IPS-18a (cell line): ENCODE results near the gene RPS2.
A peak's percentile ranks its signal among the peaks of the same experiment; 100 is the strongest.

ENCODE experiments used
- H3K27ac ChIP-seq: one replicate; pipeline ENCODE4 v1.5.1; 2013; ENCODE audit warnings: low read length
- H3K27me3 ChIP-seq: one replicate; pipeline ENCODE4 v1.6.1; 2013; ENCODE audit warnings: mild to moderate bottlenecking, low read length; ENCODE audit not compliant: control insufficient read depth, insufficient read depth
- H3K36me3 ChIP-seq: one replicate; pipeline ENCODE4 v1.6.1; 2013; ENCODE audit warnings: low read depth, low read length; ENCODE audit not compliant: control insufficient read depth
- H3K4me1 ChIP-seq: one replicate; pipeline ENCODE4 v1.6.1; 2013; ENCODE audit warnings: low read depth, low read length; ENCODE audit not compliant: control insufficient read depth
- H3K4me3 ChIP-seq: one replicate; pipeline ENCODE4 v1.5.1; 2013; ENCODE audit warnings: low read length
- H3K9ac ChIP-seq: one replicate; pipeline ENCODE4 v1.6.1; 2013; ENCODE audit warnings: mild to moderate bottlenecking, low read length, moderate library complexity
- H3K9me3 ChIP-seq: one replicate; pipeline ENCODE4 v1.6.1; 2013; ENCODE audit warnings: low read depth, low read length; ENCODE audit not compliant: control insufficient read depth

RPS2 gene

DNA sequence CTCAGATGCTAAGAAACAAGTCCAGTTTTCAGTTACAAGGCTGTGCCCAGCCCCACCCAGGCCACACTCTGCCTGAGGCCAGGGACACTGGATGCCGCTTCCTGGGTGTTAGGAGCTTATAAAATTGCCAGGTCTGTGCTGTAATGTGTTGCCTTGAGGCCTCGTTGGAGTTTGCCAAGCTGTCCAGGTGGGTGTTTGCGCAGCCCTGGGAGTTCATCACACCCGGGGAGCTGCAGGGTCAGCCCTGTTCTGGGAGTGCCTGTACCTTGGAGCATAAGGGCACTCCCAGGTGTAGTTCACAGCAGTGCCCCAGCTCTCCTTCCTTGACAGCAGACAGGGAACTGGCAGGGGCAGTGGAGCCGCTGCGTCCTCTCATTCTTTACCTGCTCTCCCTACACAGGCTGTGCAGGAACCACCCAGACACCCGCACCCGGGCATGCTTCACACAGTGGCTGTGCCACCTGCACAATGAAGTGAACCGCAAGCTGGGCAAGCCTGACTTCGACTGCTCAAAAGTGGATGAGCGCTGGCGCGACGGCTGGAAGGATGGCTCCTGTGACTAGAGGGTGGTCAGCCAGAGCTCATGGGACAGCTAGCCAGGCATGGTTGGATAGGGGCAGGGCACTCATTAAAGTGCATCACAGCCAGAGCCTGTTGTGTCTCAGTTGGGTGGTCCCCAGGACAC, 21.0 kb upstream of the RPS2 start:
- Histone ChIP-seq H3K9me3 (no peaks in the 10 kb centered on the region), H3K36me3 (peaks cover 9% of the 10 kb centered on the region), H3K27ac (no peak overlapping the region), H3K4me1 (peaks cover 5% of the 10 kb centered on the region), H3K4me3 (peak overlapping the region; percentile 86), H3K27me3 (peaks cover 44% of the 10 kb centered on the region), H3K9ac (no peak overlapping the region)

DNA sequence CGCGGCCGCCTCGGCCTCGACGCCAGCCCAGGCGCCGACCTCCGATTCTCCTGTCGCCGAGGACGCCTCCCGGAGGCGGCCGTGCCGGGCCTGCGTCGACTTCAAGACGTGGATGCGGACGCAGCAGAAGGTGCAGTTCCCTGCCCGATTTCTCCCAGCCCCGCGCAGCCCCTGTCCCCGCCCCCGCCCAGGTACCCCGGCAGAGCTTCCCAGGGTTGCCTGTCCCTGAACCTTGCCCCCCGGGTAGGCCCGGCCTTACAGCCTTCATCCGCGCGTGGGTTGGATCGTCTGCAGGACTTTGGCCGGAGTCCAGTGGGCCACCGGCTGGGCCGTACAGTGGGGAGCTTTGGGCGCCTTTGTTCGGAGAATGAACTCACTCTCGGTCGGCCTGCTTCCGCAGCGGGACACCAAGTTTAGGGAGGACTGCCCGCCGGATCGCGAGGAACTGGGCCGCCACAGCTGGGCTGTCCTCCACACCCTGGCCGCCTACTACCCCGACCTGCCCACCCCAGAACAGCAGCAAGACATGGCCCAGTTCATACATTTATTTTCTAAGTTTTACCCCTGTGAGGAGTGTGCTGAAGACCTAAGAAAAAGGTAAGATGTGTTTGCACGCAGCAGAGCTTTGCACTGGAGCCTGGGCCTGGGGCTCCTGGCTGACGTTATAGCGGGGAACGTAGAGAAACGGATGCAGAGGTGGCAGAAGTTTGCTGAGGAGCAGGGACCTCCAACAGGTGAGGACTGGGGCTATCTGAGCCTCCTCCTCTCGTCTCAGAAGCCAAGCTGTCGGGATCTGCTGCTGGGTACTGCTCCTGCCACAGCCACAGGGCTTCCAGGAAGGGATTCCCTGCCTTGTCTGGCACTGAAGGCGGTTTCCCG, 20.0 kb upstream of the RPS2 start:
- peaks cover 50% of the 10 kb centered on the region for H3K27me3 ChIP-seq
- peak overlapping the region; percentile 84 for H3K9ac ChIP-seq
- peak overlapping the region; percentile 86 for H3K4me3 ChIP-seq
- H3K4me1 ChIP-seq, result peaks cover 13% of the 10 kb centered on the region
- H3K9me3 ChIP-seq, result no peaks in the 10 kb centered on the region
- H3K36me3 ChIP-seq, result peaks cover 9% of the 10 kb centered on the region
- H3K27ac ChIP-seq, result peak overlapping the region; percentile 47

DNA sequence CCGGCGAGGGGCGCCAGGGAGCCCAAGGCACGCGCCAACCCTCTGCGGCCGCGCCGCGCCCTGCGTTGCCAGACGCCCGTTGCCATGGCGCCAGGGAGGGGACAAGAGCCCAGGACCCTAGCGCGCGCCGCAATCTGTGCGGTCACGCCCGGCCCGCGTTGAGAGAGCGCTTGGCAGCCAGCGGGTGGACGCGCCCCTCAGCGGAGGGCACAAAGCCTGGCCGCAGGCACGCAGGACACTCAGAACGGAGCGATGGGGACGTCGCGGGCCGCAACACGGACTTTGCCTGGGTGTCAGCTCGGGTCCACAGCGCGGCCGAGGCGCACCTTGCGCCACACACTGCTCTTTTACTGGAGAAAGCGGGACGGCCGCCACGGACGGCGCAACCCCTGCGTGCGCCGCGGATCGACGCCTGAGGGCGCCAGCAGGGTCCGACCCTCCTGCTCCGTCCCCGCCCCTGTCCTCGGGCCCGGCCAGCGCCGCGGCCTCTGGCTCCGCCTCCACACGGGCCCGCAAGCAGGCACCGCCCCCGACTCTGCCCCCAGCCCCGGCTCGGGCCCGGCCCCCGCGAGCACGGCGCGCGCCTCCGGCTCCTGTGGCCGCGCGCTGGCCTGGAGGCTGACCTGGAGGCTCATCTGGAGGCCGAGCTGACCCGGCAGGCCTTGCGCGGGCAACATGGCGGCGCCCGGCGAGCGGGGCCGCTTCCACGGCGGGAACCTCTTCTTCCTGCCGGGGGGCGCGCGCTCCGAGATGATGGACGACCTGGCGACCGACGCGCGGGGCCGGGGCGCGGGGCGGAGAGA, 19.1 kb upstream of the RPS2 start, which contains the start of gene GFER:
Gene GFER (plus strand): TSS at position 650 of the 803 bp plus-strand sequence. CDS start 26 bp downstream, at position 676.
- Histone ChIP-seq H3K27me3 (peaks cover 46% of the 10 kb centered on the region), H3K4me1 (peaks cover 13% of the 10 kb centered on the region), H3K27ac (peak within 1 kb of the TSS; percentile 47), H3K4me3 (peak within 1 kb of the TSS; percentile 86), H3K9me3 (no peaks in the 10 kb centered on the region), H3K9ac (peak within 1 kb of the TSS; percentile 84), H3K36me3 (peaks cover 9% of the 10 kb centered on the region)

DNA sequence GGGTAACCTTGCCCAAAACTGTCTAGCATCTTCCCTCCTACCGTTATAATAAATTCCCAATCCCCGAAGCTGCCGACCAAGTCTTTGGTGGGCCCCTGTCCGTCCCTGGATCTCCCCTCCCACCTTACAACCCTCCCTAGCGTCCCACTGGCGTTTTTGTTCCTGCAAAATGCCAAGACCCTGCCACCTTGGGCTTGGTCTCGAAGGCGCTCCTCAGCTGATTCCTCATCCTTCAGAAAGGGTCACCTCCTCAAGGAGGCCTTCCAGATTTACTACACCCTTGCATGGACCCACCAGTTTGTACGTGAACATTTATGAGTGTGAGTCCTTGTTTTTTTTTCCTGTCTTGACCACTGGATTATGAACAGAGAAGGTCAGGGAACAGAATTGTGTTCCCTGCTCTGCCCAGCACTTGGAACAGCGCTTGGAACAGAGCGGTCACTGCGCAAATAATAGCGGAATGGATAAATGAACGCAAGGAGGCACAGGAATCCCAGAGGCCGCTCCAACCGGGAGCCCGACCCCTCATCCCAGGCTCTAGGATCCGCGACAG, 18.4 kb upstream of the RPS2 start:
- H3K9me3 ChIP-seq, result no peaks in the 10 kb centered on the region
- H3K4me3 ChIP-seq, result peak overlapping the region; percentile 86
- H3K4me1 ChIP-seq, result peaks cover 13% of the 10 kb centered on the region
- H3K9ac ChIP-seq, result no peak overlapping the region
- peaks cover 41% of the 10 kb centered on the region for H3K27me3 ChIP-seq
- peaks cover 9% of the 10 kb centered on the region for H3K36me3 ChIP-seq
- no peak overlapping the region for H3K27ac ChIP-seq

DNA sequence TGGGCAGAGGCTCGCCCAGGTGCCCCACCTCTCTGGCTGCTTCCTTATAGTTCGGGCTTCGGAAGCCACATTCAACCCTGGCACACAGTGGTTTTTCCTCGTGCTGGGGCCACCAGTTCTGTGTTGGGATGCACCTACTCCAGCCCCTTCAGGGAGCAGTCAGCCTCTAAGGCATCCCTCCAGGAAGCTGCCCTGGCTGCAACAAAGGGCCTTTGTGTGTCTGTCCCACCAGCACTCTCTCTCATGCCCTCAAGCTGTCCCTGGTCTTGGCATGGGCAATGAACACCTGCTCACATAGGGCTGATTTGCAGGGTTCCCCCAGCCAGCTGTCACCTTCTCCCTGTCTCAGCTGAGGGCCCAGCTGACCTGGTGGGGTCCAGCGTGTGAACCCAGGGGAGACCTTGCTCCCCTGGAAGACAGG, 17.4 kb upstream of the RPS2 start:
- Histone ChIP-seq H3K4me3 (no peak overlapping the region), H3K27me3 (peaks cover 41% of the 10 kb centered on the region), H3K9ac (no peak overlapping the region), H3K36me3 (peaks cover 10% of the 10 kb centered on the region), H3K9me3 (no peaks in the 10 kb centered on the region), H3K4me1 (peaks cover 13% of the 10 kb centered on the region), H3K27ac (no peak overlapping the region)

DNA sequence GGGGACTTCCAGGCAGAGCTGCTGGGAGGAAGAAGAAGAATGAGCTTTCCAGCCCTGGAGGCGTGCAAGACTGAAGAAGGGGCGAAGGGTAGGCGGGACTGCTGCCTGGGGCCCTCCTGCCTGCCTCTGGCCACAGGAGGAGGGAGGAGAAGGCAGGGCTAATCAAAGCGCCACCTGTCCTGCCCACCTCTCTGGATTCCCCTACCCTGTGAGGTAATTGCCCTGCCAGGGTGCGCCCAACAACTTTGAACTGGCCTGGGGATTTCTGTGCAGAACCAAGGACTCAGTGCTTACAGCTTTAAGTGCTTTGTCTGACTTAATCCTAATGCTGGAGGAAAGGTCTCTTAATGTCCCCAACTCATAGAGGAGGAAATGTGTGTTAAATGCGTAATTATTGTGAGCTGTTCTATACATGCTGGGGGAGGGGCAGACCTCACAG, 16.8 kb upstream of the RPS2 start, which contains the start of gene NOXO1:
Gene NOXO1 (minus strand): TSS at position 72 of the 439 bp plus-strand sequence. CDS start 290 bp downstream, outside the sequence.
- Histone ChIP-seq H3K9me3 (no peaks in the 10 kb centered on the region), H3K4me1 (peaks cover 13% of the 10 kb centered on the region), H3K36me3 (peaks cover 15% of the 10 kb centered on the region), H3K4me3 (no peak within 1 kb of the TSS), H3K27me3 (peaks cover 41% of the 10 kb centered on the region), H3K27ac (no peak within 1 kb of the TSS), H3K9ac (no peak within 1 kb of the TSS)

DNA sequence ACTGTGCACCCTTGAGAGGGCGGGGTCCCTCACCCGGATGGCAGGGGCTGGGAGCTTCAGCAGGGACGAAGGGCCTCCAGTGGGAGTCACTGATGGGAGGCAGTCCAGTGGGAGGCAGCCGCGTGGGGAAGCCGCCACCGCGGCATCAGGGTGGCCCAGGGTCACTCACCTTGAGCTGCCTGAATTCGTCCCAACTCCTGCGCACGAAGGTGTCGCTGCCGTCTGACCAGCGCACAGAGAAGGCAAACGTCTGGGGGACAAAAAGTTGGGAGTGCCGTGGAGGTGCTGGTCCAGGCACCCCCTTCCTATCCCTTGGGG, 16.1 kb upstream of the RPS2 start:
- Histone ChIP-seq H3K4me1 (peaks cover 13% of the 10 kb centered on the region), H3K36me3 (peaks cover 15% of the 10 kb centered on the region), H3K27ac (no peak overlapping the region), H3K9me3 (no peaks in the 10 kb centered on the region), H3K4me3 (no peak overlapping the region), H3K27me3 (peaks cover 41% of the 10 kb centered on the region), H3K9ac (no peak overlapping the region)

DNA sequence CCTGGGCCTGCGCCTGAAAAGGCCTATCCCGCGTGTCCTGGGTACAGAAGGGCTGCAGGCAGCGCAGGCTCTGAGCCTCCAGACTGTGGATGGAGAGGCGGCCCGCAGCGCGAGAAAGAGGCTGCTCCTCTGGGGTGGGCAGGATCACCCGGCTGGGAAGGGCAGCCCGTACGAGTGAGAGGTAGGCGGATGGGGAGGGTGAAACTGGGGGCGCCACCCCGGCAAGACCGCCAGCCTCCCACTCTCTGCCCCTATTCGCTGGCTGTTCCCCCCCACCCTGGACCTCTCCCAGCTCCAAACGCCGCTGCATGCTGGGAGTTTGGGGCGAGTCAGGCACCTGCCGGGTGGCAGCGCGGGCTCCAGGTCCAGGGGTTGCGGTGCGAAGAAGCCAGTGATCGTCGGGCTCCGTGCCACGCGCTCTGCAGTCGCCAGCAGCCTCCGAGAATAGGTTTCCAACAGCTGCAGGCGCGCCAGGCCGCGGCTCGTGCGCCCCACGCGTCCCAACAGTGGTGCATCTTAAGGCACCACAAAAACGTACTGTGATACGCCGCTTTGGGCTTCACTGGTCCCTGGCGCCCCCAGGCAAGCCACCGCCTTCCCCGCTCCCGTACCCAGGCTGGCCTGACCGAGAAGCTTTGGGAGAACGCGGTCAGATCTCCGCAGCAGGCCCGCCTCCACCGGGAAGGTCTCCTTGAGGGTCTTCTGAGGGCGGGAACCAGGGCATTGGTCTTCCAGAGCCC, 15.6 kb upstream of the RPS2 start:
- H3K27me3 ChIP-seq, result peaks cover 41% of the 10 kb centered on the region
- H3K36me3 ChIP-seq, result peaks cover 19% of the 10 kb centered on the region
- no peaks in the 10 kb centered on the region for H3K9me3 ChIP-seq
- peak overlapping the region; percentile 30 for H3K4me3 ChIP-seq
- no peak overlapping the region for H3K27ac ChIP-seq
- H3K4me1 ChIP-seq, result peaks cover 13% of the 10 kb centered on the region
- H3K9ac ChIP-seq, result no peak overlapping the region

DNA sequence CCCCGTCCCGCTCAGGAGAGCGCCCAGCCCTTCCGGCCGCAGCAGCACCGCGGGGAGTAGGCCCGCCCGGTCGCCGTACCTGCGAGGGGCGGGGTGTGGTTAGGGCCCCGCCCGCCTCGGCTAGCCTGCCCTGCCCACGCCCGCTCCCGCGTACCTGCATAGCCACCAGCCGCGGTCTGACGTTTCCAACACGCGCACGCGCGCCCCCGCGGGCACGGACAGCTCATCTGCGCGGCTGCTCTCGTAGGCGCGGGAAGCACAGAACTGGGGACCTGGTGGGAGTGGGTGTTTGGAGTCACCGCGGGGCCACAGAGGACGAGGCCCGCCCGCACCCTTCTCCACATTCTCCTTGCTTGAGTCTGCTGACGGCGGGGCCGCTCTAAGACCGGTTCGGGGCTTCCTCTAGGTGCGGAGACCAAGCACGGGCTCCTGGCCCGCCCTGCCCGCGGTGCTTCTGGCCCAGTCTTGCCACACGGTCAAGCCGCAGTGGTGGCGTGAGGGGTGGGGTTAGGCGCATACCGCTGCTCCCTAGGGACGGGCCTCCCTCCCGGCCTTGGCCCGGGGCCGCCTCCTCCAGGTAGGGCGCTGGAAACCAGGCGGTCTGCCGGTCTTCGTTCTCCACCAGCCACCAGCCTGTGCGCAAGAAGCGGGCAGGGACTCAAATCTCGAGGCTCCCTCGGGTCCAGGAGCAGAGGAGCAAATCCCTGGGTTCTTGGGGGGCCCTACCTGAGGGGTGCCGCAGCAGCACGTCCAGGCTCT, 14.8 kb upstream of the RPS2 start:
- peaks cover 26% of the 10 kb centered on the region for H3K36me3 ChIP-seq
- H3K27me3 ChIP-seq, result peaks cover 41% of the 10 kb centered on the region
- H3K27ac ChIP-seq, result no peak overlapping the region
- H3K4me3 ChIP-seq, result peak overlapping the region; percentile 30
- H3K4me1 ChIP-seq, result peaks cover 13% of the 10 kb centered on the region
- H3K9me3 ChIP-seq, result no peaks in the 10 kb centered on the region
- H3K9ac ChIP-seq, result no peak overlapping the region

DNA sequence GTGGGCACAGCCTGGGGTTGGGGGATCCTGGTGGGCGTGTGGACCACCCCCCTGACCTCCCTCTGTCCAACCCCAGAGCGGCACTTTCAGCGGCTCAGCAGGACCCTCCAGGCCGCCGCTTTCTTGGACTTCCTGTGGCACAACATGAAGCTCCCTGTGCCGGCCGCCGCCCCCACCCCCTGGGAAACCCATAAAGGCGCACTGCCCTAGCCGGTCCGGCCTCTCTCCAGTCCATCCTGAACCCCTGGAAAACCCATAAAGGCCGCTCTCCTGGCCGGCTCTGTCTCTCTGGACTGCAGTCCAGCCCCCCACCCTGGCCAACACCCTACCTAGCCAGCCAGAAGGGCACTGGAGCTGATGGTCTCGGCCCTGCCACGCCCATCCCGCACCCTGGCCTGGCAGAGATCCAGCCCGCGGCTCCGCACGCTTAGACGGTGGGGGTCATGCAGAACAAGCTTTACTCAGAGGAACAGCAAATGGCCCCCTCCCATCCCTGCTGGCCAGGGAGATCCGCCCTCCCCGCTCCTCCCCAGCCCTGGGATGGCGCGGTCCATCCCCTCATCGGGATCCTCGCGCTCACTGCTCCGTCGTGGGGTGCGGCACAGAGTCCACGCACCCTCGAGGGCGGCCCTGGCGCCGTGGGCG, 14.0 kb upstream of the RPS2 start:
- Histone ChIP-seq H3K27me3 (peaks cover 41% of the 10 kb centered on the region), H3K9ac (no peak overlapping the region), H3K27ac (no peak overlapping the region), H3K4me3 (peak overlapping the region; percentile 30), H3K36me3 (peaks cover 28% of the 10 kb centered on the region), H3K9me3 (no peaks in the 10 kb centered on the region), H3K4me1 (peaks cover 13% of the 10 kb centered on the region)
